Loucy (cell line): Measurements from ENCODE around the gene ZBTB16.

Experiments
- CTCF ChIP-seq: fragments of 200-600 bp; sonication (generic); conservative IDR thresholded peaks from 2 replicates; pipeline ENCODE4 v1.5.1; 2014; ENCODE audit warnings: mild to moderate bottlenecking, antibody characterized with exemption, low read length
- EZH2phosphoT487 ChIP-seq: fragments of 200-600 bp; IDR thresholded peaks from 2 replicates; pipeline ENCODE4 v1.6.1; 2018; ENCODE audit warnings: antibody characterized with exemption, mild to moderate bottlenecking, moderate library complexity, borderline replicate concordance

DNA sequence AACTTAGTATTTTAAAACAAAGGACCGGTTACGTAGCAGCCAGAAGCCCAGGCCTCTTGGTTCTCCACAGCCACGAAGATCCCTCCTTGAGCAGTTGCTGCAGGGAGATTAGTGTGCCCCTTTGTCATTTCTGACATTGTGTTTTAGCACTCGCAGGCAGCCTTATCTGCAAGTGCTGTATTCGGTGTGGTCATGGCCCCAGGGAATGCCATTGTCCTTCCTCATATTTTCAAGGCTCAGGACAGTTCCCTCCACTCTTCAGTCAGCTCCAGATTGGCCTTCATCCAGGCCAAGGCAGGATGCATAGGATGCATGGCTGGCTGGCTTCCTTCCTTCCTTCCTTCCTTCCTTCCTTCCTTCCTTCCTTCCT lies 88.5 kb downstream of the ZBTB16 start:
- no peak for TF ChIP-seq CTCF
- TF ChIP-seq EZH2phosphoT487: no peak
